HEK293T (cell line): ENCODE measurements around the gene FGF3.

ENCODE experiments used
- CTCF ChIA-PET: fragments of 350-600 bp; formaldehyde crosslinking; extraction: SDS; loops from one replicate; lab custom pipeline; 2021; ENCODE audit warnings: antibody characterized with exemption, inconsistent platforms; lab: Yijun Ruan, JAX
- POLR2A ChIA-PET: fragments of 350-600 bp; formaldehyde crosslinking; extraction: SDS; loops from one replicate; lab custom pipeline; 2020; ENCODE audit warnings: antibody characterized with exemption, inconsistent platforms; lab: Yijun Ruan, JAX
- DNase-seq: peaks from one replicate; pipeline ENCODE4 v3.0.0; 2012; ENCODE audit warnings: mixed read lengths; ENCODE audit errors: extremely low spot score
- ARNT ChIP-seq: fragments of 450-650 bp; IDR thresholded peaks from 2 replicates; pipeline ENCODE4 v1.6.1; 2017; ENCODE audit warnings: mild to moderate bottlenecking
- BHLHE40 ChIP-seq: fragments of 450-650 bp; IDR thresholded peaks from 2 replicates; pipeline ENCODE4 v1.6.1; 2016; ENCODE audit warnings: mild to moderate bottlenecking, moderate library complexity, borderline replicate concordance
- CTBP1 ChIP-seq: fragments of 450-650 bp; IDR thresholded peaks from 2 replicates; pipeline ENCODE4 v1.6.1; 2016; ENCODE audit warnings: borderline replicate concordance
- ELF4 ChIP-seq: fragments of 450-650 bp; IDR thresholded peaks from 2 replicates; pipeline ENCODE4 v1.6.1; 2017; ENCODE audit warnings: antibody characterized with exemption
- FOXA1 ChIP-seq: fragments of 450-650 bp; IDR thresholded peaks from 2 replicates; pipeline ENCODE4 v1.6.1; 2016; ENCODE audit warnings: mild to moderate bottlenecking
- FOXK2 ChIP-seq: fragments of 450-650 bp; IDR thresholded peaks from 2 replicates; pipeline ENCODE4 v1.6.1; 2016; ENCODE audit warnings: mild to moderate bottlenecking
- FOXM1 ChIP-seq: fragments of 450-650 bp; IDR thresholded peaks from 2 replicates; pipeline ENCODE4 v1.6.1; 2017; ENCODE audit warnings: mild to moderate bottlenecking, borderline replicate concordance
- HDGF ChIP-seq: fragments of 450-650 bp; IDR thresholded peaks from 2 replicates; pipeline ENCODE4 v1.6.1; 2017; ENCODE audit warnings: antibody characterized with exemption, borderline replicate concordance
- L3MBTL2 ChIP-seq: fragments of 450-650 bp; conservative IDR thresholded peaks from 2 replicates; pipeline ENCODE4 v1.6.1; 2016; ENCODE audit warnings: mild to moderate bottlenecking
- LEF1 ChIP-seq: fragments of 450-650 bp; IDR thresholded peaks from 2 replicates; pipeline ENCODE4 v1.6.1; 2017; ENCODE audit warnings: mild to moderate bottlenecking, borderline replicate concordance
- NFRKB ChIP-seq: fragments of 450-650 bp; IDR thresholded peaks from 2 replicates; pipeline ENCODE4 v1.6.1; 2016; ENCODE audit warnings: mild to moderate bottlenecking, moderate library complexity
- SP1 ChIP-seq: fragments of 450-650 bp; IDR thresholded peaks from 2 replicates; pipeline ENCODE4 v1.6.1; 2017
- SUZ12 ChIP-seq: fragments of 450-650 bp; IDR thresholded peaks from 2 replicates; pipeline ENCODE4 v1.6.1; 2016; ENCODE audit warnings: mild to moderate bottlenecking
- TARDBP ChIP-seq: fragments of 450-650 bp; IDR thresholded peaks from 2 replicates; pipeline ENCODE4 v1.6.1; 2016
- ZNF384 ChIP-seq: fragments of 450-650 bp; IDR thresholded peaks from 2 replicates; pipeline ENCODE4 v1.6.1; 2016
- TF ChIP-seq, protein P1 (sequence below): fragments of 450-650 bp; IDR thresholded peaks from 2 replicates; pipeline ENCODE4 v1.6.1; 2016

The FGF3 gene

DNA sequence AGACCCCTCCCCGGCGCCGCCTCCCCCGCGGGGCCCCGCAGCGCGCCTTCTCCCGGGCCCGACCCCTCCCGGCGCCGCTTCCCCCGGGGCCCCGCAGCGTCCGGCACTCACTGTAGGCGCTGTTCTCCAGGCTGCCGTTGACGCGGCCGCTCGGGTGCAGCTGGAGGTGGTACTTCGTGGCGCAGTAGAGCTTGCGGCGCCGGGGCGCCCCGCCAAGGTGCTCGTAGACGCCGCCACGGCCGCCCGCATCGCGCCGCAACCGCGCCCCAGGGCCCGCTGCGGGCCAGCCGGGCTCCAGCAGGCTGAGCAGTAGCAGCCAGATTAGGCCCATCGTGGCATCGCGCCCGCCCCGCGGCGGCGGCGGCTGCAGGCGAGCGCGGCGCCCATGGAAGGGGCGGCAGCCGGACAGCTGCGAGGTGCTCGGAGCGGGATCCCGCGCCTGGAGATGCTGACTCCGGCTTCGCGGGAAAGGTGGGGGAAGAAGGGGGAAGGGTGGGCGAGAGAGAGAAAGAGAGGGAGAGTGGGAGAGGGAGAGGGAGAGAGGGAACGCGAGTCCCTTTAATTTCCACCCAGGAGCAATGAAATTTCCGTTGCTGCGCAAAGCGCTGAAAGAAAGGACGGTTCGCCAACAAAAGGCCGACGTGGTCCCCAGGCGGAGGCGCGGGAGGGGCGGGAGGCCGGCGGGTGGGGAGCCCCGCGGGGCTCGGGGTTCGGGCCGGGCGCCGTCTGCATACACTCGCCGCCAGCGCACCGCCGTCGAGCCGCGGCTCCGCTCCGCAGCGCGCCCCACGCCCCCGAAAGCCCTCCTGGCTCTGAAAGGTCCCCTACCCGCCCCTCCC, at the start of gene FGF3:
TSS of gene FGF3 (minus strand) at position 814 of the 839 bp plus-strand sequence. CDS start at position 331, 483 bp downstream.
- ChIA-PET POLR2A (no interaction called here), CTCF (interaction anchor here (0.6 kb wide), 1 partner anchor 339 kb away, joined by 3 read pairs; no protein-coding TSS in a partner anchor)
- TF ChIP-seq, protein P1, sequence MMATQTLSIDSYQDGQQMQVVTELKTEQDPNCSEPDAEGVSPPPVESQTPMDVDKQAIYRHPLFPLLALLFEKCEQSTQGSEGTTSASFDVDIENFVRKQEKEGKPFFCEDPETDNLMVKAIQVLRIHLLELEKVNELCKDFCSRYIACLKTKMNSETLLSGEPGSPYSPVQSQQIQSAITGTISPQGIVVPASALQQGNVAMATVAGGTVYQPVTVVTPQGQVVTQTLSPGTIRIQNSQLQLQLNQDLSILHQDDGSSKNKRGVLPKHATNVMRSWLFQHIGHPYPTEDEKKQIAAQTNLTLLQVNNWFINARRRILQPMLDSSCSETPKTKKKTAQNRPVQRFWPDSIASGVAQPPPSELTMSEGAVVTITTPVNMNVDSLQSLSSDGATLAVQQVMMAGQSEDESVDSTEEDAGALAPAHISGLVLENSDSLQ: no peak
- TF ChIP-seq FOXK2: no peak
- no peak for TF ChIP-seq ELF4
- no peak for TF ChIP-seq SUZ12
- TF ChIP-seq HDGF: no peak
- no peak for TF ChIP-seq NFRKB
- TF ChIP-seq L3MBTL2: no peak
- TF ChIP-seq CTBP1: no peak
- no peak for TF ChIP-seq LEF1
- no peak for TF ChIP-seq FOXM1
- no peak for TF ChIP-seq SP1
- TF ChIP-seq ARNT: no peak
- no peak for TF ChIP-seq ZNF384
- TF ChIP-seq TARDBP: no peak
- no peak for TF ChIP-seq FOXA1
- TF ChIP-seq BHLHE40: no peak
- DNase-seq: no peak

DNA sequence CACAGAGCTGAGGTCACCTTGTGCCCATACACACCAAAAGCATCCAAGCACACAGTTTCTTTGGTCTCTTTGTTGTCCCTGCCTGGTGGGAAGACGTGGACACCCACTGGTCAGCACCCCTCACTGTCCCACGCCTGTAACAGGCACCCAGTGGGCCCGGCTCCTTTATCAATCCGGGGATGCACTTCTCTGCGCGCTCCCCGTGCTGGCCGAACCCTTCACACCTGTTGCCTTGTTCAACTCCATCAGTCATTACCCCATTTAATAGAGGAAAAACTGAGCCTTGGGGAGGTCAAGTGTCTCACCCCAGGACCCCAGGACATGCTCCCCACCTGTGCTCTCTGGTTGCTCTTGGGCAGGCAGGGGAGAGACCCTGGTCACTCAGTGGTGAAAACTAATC, 49.7 kb upstream of the FGF3 start:
- DNase-seq: no peak
- TF ChIP-seq FOXK2 (no peak), HDGF (no peak), NFRKB (no peak), BHLHE40 (no peak), FOXA1 (no peak), SUZ12 (no peak), FOXM1 (no peak)
- ChIA-PET POLR2A (no interaction called here), CTCF (interaction anchor here (1.7 kb wide), 1 partner anchor 14 kb away, joined by 5 read pairs; no protein-coding TSS in a partner anchor)

GRCh38 chr11:69868006-69868810, 49.0 kb upstream of the FGF3 start:
- no peak for TF ChIP-seq FOXM1
- TF ChIP-seq TARDBP: no peak
- TF ChIP-seq ZNF384: no peak
- TF ChIP-seq CTBP1: no peak
- TF ChIP-seq FOXK2: no peak
- TF ChIP-seq ELF4: no peak
- no peak for TF ChIP-seq L3MBTL2
- TF ChIP-seq SP1: no peak
- TF ChIP-seq SUZ12: no peak
- no peak for TF ChIP-seq BHLHE40
- TF ChIP-seq, protein P1: no peak
- no peak for TF ChIP-seq FOXA1
- CTCF ChIA-PET: no interaction called here
- DNase-seq: no peak
- POLR2A ChIA-PET: no interaction called here

- ChIA-PET POLR2A (no interaction called here), CTCF (no interaction called here)
- TF ChIP-seq HDGF (no peak), NFRKB (no peak)
- no peak for DNase-seq
Observed at GRCh38 chr11:69867076-69868005, 48.1 kb upstream of the FGF3 start.

- TF ChIP-seq FOXM1: no peak
- no peak for TF ChIP-seq CTBP1
- TF ChIP-seq, protein P1: no peak
- no peak for TF ChIP-seq ZNF384
- TF ChIP-seq NFRKB: no peak
- no peak for TF ChIP-seq ELF4
- no peak for TF ChIP-seq BHLHE40
- TF ChIP-seq FOXK2: no peak
- TF ChIP-seq SP1: no peak
- no peak for TF ChIP-seq ARNT
- TF ChIP-seq SUZ12: no peak
- no peak for TF ChIP-seq HDGF
- TF ChIP-seq FOXA1: no peak
- no peak for TF ChIP-seq LEF1
- no peak for TF ChIP-seq L3MBTL2
- TF ChIP-seq TARDBP: no peak
- POLR2A ChIA-PET: no interaction called here
- CTCF ChIA-PET: no interaction called here
- DNase-seq: no peak
Observed at GRCh38 chr11:69866648-69867047, 47.4 kb upstream of the FGF3 start.
